GM18511 (cell line): ENCODE data around the gene TWF1.
"Not testable (repeated sequence)": the region's sequence is repeated elsewhere in the genome, so short reads cannot be mapped to it uniquely, and the experiment has no call there.

Source experiments
- ATAC-seq: cut with Tn5 transposase; IDR thresholded peaks from one replicate; pipeline ENCODE4 v1.9.1; 2021; ENCODE audit warnings: mild to moderate bottlenecking, moderate library complexity; ENCODE audit not compliant: unreplicated experiment

TWF1 gene

DNA sequence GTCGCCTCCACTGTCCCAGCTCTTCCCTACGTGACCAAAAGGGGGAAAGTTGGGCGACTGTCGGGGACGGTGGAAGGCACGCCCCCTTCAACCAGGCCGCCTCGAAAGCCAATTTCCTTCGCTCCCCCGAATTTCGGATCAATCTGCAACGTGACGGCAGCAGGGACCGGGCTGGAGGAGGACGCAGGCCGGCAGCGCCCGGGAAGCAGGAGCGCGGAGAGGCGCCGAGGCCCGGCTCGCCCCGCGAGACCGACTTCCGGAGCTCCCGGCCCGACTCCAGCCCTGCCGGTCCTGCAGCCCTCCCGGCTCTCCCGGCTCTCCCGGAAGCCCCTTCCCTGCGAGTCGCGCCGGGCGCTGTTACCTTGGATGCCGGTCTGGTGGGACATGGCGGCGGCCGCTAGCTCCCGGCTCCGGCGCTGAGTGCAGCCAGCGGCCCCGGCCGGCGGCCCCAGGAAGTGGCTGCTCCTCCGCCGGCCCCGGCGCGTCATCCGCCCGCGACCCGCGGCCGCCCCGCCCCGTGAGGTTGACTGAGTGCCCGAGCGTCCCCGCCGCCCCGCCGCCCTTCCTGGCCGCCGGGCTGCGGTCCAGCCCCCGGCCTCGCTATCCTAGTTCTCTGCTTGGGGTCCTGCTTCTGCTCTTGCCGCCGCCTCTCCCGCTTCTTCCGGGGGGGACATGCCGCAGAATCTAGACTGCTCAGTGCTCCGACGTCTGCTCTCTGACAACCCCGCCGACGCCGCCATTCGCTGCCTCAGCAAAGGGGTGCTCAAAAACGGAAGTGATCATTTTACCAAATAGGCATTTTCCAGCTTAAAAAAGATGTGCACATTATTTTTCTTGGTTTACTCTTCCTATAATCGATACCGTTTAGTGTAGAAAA is at the start of gene TWF1:
TSS of gene TWF1 (minus strand) at position 458 of the 877 bp plus-strand sequence. CDS start at position 386, 72 bp downstream.
- ATAC-seq = peak; percentile 96

DNA sequence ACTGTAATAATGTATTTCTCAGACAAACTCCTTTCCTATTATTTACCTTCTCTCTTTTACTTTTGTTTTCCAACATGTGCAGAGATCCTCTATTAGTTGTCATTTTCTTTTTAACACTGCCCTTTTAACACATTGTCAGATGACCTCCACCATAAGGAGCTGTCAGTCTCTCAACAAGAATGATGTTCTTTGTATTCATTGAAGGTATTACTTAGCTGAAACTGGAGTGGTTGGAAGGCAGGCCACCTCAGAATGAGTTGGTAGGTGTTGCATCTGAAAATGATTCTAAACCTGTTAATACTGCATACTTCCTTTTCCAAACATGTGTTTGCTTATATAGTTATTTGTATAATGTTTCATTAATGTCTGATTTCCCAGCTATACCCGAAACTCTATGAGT is 46.6 kb upstream of the TWF1 start:
- no peak for ATAC-seq

DNA sequence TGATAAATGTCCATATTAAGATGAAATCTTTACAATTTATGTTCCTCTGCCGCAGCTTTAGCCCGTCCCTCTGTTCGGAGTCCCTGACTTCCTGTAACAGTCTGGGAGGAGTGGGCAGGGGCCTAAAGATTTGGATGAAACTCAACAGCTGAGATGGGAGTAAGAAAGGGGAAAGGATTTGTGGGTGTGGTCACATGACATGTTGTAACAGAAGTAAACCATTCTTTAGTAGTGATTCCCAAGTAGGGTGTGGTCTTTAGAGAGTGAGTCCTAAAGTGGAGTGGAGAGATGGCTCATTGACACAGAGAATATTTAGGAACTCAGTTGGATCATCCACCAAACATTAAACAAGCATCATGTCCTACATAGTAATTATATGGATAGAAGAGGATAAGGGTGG is 42.7 kb upstream of the TWF1 start:
- no peak for ATAC-seq

DNA sequence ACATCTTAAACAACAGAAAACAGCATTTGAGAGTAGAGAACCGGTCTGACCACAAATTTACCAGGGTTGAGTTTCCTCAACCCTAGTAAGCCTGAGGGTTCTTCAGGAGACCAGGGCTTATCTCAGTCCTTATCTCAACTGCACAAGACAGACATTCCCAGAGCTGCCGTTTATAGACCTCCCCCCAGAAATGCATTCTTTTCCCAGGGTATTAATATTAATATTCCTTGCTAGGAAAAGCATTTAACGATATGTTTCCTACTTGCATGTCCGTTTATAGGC is 42.0 kb upstream of the TWF1 start:
- no peak for ATAC-seq

DNA sequence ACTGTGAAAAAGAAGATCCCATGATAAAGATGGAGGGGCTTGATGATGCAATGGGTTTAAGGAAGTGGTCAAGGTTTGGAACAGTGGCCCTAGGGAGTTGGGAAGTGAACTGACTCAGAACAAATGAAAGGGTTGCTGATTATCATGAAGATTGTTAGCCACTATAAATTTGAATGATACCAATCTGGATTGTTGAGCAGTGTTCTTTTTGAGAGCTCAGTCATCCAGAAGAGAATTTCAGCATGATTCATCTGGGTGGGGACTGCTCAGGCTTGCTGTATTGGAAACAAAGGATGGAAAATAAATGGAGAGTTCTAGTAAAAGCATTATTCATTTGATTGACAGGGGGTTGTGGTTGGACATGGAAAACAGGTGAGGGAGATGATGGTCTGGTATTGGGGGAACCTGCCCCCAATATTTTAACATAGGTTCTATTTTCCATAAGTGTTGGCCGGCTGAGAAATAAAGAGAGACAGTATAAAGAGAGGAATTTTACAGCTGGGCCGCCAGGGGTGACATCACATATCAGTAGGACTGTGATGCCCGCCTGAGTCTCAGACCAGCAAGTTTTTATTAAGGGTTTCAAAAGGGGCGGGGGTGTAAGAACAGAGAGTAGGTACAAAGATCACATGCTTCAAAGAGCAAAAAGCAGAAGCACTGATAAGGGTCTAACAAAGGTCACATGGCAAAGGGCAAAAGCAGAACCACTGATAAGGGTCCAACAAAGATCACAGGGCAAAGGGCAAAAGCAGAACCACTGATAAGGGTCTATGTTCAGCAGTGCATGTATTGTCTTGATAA is 41.5 kb upstream of the TWF1 start:
- ATAC-seq = not testable (repeated sequence)

DNA sequence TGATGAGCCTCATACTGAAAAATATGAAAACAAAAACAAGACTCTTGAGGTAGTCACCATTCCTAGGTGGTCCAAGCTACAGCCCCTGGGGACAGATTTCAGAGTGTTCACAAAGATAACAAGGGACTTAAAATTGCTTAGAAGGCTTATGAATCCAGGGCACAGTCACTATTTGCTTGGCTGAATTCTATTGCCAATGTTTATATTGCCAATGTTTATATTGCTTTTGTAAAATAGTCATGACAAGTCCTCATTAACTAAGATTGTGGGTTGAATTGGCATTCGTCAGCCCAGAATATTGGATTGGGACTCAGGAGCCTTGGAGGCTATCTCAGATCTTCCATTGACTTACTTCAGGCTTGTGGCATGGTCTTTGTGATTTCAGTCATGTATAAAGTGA is 36.1 kb upstream of the TWF1 start:
- ATAC-seq = no peak

DNA sequence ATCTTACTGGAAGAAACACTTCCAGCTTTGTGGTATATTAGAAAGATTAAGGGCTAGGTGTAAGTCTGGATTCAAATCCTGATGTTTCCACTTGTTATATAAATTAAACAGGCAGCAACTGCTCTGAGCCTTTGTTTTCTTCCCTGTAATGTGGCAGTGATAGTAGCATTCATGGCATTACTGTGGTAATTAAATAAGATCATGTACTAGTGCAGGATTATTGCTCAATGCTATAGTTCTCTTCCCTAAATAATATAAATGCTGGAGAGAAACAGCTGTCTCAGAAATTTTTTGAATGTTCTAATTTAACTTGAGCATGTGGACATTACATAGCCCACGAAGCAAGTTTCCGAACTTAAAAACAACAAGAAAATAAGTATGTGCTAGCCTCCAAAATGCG is 35.1 kb upstream of the TWF1 start:
- ATAC-seq = no peak

DNA sequence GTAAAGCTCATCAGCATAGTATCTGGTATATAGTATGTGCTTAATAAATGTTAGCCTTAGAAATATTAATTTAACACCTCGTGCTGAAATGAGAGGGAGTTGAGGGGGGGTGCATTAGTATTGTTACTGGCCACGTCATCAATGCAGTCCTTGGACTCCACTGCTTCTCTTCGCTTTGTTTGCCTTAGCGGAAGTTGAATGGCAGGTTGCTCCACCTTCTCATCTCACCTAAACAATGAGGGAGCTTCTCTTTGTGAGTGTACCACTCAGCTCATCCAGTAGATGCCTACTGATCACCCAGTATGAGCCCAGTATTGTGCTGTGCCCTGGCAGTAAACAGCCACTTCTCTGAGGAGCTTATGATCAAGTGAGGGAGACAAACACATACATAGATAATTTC is 34.2 kb upstream of the TWF1 start:
- no peak for ATAC-seq

DNA sequence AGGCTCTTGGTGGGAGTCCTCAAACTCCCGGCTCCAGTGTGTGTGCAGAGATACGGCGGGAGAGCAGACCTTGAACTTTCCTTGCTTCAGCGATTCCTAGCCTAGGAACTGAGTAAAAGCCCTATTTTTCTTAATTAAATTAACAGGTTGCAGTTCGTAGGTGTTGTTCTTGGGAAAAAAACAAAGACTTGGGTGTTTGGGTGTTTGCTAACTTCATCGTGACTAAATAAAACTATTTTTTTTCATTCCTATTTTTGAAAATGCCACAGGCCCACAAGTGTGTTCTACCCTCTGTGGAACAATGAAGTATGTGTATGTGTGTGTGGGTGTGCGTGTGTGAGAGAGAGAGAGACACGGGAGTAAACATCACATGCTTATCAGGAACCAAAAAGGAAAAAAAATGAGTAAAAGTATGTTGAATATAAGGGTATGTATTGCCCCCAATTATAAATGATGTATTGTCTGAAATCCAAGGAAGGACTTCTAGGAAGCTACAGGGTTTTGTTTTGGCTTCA is 30.4 kb upstream of the TWF1 start:
- ATAC-seq = peak; percentile 29

DNA sequence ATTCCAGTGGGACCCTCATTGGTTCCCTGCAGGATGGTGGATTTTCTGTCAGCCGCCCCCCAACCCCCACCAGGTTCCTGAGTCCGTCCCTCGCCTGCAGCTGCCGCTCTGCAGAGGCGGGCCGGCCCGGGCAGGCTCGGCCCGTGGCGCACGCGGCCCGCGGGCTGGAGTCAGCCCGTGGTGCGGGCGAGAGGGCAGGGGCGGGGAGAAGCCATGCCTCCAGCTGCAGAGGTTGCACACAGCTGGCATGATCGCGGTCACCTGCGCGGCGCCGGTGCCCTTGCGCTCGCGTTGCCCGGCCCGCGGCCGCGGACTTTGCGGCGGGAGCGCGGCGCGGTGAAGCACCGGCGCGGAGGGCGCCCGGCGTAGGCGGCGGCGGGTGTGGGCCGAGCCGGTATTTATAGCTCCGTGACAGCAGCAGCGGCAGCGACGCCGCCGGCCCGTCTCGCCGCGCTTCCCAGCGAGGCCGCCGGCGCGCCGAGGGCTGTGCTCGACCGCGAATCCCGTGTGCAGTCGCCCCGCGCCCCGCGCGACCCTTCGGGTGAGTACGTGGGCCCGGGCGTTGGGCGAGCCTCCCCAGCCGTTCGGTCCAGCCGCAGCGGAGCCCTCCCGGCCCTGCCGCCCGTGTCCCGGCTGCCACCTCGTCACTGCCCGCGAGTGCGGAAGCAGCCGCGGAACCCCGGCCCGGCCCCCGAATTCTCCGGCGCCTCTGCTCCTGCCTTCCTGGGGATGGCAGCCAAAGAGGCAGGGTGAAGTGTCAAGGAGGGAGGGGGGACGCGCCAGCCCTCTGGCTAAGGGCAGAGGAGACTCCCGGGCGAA is 29.7 kb upstream of the TWF1 start, which contains the start of gene TMEM117:
TSS of gene TMEM117 (plus strand) at position 426 of the 819 bp plus-strand sequence.
- peak; percentile 81 for ATAC-seq

DNA sequence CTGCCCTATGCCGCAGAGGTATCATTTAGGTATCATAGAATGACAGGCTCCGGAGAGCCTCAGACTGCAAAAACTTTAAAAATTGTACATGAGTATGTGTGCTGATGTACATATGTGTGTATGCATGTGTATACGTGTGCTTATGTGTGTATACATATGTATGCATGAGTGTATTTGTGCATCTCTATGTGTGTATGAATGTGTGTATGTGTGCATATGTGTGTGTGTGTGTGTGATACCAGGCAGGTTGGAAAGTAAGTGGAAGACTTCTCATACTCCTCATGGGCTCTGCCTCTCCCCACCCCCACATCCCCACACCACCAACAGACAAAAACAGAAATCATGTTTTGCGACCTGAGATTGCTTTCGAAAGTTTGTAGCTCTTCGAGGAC is 29.1 kb upstream of the TWF1 start:
- peak; percentile 12 for ATAC-seq

DNA sequence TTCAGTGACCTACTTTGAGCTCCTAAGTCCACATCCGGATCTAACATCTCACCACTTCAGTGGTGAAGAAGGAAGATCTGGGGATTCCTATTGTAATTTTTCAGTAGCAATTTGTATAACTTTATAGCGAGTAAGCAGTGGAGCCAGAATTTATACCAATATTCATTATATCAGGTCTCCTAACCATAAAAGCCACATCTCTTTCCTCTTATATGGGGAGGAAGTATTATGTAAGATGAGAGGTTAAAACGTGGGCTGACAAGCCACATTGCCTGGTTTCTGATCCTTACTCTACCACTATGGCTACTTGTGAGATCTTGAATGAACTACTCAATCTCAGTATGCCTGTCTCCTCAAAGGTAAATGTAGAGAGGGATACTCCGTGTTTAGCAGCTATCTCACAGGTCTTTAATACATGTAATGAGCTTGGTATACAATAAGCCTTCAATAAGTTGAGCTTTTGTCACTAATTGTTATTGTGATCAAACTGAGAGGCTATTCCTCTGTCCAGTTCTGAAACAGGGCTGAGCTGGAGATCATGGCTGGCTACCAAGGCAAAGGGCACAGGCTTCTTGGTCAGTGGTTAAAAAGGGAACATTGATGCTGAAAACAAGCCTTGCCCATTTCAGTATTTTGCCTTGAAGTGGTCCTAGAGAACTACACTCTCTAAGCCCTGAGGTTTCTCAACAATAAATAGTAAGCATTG is 26.5 kb upstream of the TWF1 start:
- ATAC-seq = no peak

DNA sequence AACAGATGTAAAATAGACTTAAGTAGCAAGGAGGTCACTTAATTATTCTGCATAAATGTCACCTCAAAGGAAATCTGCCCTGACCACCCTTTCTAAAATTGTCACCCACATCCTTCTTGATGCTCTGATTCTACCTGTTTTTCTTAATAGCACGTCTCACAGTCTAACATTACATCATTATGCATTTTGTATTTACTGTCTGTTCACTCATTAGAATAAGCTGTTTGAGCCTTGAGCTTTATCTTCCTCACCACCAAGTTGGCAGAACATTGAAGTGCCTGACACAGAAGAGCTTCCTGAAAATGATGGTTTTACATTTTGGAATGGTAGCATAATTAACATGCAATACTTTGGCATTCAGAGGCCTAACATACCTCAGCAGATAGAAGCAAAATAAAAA is 21.0 kb upstream of the TWF1 start:
- no peak for ATAC-seq

DNA sequence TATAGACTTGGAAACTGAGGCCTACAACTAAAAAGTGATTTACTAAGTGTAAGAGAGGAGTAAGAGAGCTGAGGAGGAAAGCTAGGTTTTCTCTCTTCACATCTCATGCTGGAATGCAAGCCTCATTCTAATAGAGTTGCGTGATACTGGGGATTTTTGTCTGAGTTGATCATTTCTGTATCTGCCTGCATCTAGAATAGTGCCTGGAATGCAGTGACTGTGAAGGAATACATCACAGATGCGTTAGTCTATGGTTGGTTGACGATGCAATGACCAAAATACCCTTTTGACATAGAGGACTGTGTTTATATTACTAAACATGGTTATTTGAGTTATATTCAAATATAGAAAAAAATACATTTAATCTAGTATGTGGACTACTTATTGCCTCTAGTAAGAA is 20.6 kb upstream of the TWF1 start:
- ATAC-seq = no peak

DNA sequence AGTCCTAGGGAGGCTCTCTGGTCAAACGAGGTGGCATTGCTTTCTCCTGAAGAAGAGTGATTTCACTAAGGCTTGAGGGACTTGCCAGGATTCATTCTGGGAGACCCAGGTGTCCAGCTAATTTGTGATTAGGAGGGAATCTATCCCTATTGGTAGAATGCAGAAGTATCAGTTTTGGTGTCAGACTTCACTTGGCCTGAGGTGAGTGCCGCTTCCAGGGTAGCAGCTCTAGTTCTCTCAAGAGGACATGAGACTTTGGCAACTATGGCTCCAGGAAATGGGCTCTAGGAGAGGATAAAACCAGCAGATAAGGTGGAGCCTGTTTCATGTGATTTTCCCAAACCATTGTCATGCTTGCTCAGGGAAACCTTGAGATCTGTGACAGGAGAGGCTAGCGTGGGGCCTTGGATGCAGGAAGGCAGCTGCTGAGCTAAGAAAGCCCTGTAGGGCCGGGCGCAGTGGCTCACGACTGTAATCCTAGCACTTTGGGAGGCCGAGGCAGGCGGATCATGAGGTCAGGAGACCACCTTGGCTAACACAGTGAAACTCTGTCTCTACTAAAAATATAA is 18.2 kb upstream of the TWF1 start:
- ATAC-seq = no peak

DNA sequence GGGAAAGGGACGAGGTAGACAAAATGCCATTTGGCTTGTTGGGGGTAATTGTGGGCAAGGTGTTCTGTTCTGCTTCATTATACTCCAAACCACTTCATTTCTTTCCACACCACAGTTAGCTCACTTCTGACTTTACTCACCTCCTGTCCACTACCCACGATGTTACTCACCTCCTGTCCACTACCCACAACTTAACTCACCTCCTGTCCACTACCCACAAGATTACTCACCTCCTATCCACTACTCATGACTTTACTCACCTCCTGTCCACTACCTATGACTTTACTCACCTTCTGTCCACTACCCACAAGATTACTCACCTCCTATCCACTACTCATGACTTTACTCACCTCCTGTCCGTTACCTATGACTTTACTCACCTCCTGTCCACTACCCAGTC is 10.1 kb upstream of the TWF1 start:
- ATAC-seq = no peak

DNA sequence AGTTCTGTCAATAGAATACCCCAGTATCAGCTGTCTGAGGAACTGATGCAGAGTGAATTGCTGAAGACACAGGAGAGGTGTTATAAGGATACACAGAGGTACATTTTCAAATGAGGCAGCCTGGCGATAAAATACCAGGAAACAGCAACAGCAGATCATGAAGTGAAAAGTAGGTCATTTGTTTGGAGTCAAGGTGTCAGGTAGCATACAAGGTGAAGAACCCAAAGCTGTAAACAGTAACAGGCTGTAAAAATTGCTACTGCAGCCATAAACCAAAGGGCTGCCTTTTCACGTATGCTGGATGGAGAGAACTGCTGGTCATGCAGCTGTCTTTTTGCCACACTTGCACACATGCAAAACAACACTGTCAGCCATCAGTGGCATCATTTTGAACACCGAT is 9.3 kb upstream of the TWF1 start:
- no peak for ATAC-seq

DNA sequence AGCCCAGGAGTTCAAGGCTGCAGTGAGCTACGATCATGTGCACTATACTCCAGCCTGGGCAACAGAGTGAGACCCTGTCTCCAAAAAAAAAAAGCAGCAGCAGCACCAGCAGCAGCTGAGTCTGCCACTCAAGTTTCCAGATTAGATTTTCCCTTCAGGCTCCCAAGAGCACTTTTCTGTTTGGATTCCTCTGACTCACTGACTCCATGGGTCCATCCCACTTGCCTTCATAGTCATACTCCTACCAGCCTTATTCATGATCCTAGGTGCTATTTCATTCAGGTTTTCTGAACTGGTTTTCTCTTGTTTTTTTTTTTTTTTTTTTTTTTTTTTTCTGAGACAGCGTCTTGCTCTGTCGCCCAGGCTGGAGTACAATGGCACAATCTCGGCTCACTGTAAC is 6.8 kb upstream of the TWF1 start:
- no peak for ATAC-seq

DNA sequence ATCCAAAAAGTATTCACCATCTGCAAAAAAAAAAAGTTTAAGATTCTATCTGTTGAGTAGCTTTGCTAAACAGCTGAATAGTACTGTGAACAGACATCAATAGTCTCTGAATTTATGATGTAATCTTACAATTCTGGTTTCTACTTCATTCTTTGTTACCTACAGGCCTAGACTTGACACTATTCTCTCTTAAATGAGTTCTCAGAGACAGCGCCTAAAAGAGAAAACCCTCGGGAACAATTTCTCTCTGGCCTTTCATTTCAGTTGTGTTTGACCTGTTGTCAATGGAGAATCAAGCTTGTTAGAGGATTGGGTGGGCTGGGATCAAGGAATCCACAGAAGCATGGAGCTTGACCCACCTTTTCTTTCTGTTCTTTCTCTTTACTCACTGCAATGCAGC is 5.9 kb upstream of the TWF1 start:
- no peak for ATAC-seq

DNA sequence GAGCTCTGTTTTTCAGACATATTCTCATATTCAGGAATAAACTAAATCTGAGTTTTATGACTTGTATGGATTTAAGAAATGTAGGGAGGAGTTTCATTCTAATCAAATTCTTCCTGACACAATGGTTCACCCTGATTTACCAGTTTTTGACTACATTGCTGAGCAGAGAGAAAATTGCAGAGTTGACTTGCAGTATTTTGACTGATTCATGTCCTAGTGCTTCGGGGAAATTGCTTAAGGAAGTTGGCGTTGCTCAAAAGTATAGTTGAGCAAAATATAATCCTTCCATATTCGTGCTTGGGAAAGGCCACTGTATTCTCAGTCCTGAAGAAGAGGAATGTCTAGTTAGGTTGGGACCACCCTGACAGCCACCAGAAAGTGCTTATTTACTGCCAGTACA is 1.3 kb upstream of the TWF1 start:
- no peak for ATAC-seq
